Activated naive CD8-positive, alpha-beta T cell treated with anti-CD3 and anti-CD28 coated beads, Interleukin-2, amount 50 U/mL, for 24 hours (primary cell): ENCODE results near the gene PCDH19.
"Not testable (repeated sequence)": the region's sequence is repeated elsewhere in the genome, so short reads cannot be mapped to it uniquely, and the experiment has no call there.

ENCODE experiments used
- ATAC-seq: fragments of 150-1000 bp; cut with Tn5 transposase; one replicate; pipeline ENCODE4 v1.10.0; 2021
- DNase-seq: peaks from one replicate; pipeline ENCODE4 v3.0.0; 2021
- H3K27ac Mint-ChIP-seq: one replicate; pipeline ENCODE4 v1.8.0; 2021; ENCODE audit warnings: mild to moderate bottlenecking, mixed read lengths
- H3K27me3 Mint-ChIP-seq: one replicate; pipeline ENCODE4 v1.8.0; 2021; ENCODE audit warnings: mixed read lengths
- H3K36me3 Mint-ChIP-seq: one replicate; pipeline ENCODE4 v1.8.0; 2021; ENCODE audit warnings: low read depth, mixed read lengths
- H3K4me1 Mint-ChIP-seq: one replicate; pipeline ENCODE4 v1.8.0; 2021; ENCODE audit warnings: mixed read lengths
- H3K4me3 Mint-ChIP-seq: one replicate; pipeline ENCODE4 v1.8.0; 2021; ENCODE audit warnings: mild to moderate bottlenecking, moderate library complexity, mixed read lengths
- H3K9me3 Mint-ChIP-seq: one replicate; pipeline ENCODE4 v1.8.0; 2021; ENCODE audit warnings: mixed read lengths

Gene PCDH19, protein sequence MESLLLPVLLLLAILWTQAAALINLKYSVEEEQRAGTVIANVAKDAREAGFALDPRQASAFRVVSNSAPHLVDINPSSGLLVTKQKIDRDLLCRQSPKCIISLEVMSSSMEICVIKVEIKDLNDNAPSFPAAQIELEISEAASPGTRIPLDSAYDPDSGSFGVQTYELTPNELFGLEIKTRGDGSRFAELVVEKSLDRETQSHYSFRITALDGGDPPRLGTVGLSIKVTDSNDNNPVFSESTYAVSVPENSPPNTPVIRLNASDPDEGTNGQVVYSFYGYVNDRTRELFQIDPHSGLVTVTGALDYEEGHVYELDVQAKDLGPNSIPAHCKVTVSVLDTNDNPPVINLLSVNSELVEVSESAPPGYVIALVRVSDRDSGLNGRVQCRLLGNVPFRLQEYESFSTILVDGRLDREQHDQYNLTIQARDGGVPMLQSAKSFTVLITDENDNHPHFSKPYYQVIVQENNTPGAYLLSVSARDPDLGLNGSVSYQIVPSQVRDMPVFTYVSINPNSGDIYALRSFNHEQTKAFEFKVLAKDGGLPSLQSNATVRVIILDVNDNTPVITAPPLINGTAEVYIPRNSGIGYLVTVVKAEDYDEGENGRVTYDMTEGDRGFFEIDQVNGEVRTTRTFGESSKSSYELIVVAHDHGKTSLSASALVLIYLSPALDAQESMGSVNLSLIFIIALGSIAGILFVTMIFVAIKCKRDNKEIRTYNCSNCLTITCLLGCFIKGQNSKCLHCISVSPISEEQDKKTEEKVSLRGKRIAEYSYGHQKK (N-terminal part only)

DNA sequence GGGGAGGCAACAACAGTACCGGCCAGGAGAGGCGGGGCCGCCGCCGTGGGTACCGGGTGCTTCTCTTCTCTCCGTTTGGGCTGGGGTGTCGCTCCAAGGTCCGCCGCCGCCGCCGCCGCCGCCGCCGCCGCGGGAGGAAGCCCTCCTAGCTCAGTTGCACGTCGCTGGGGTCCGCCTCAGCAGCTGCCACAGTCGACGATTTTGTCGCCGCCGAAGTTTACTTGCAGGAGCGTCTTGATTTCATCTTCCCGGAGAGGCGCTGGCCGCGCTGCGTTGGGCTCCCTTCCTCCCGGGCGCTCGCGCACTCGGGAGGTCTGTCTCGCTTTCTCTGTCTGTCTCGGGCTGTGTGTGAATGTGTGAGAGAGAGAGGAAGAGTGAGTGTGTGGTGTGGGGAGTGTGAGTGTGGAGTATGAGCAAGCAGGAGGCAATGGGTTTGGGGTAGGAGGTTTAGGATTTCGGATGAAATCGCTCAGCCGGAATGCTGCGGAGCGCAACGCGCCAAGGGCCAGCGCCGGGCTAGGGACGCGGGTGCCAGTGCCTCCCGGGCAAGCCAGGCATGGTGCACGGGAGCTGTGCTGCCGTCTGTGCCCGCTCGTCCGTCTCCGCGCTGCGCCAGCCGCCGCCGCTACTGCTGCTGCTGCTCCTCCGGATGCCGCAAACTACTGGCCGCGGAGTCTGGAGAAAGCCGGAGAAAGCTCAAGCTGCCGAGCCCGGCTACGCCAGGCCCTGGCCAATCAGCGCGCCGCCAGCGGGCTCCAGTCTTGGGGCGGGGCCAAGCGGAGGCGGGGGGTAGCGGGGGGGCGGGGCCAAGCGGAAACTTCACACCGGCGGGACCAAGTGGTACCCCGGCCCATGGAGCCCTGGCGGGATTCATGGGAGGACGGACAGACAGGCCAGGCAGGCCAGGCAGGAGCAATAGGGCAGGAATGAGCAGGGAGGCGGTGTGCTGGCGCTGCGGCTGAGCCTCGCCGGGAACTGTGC is at the start of gene PCDH19:
PCDH19 (minus strand) TSS at position 664 of the 981 bp plus-strand sequence. CDS start 1,676 bp downstream, outside the sequence.
- no peaks in the 10 kb centered on the region for H3K9me3 Mint-ChIP-seq
- peaks cover 2% of the 10 kb centered on the region for H3K4me1 Mint-ChIP-seq
- no peak within 1 kb of the TSS for H3K27ac Mint-ChIP-seq
- H3K36me3 Mint-ChIP-seq, result no peaks in the 10 kb centered on the region
- DNase-seq (peak; percentile 18), ATAC-seq (peak; percentile 52)
- peaks cover 63% of the 10 kb centered on the region for H3K27me3 Mint-ChIP-seq
- H3K4me3 Mint-ChIP-seq, result peak within 1 kb of the TSS; percentile 62

DNA sequence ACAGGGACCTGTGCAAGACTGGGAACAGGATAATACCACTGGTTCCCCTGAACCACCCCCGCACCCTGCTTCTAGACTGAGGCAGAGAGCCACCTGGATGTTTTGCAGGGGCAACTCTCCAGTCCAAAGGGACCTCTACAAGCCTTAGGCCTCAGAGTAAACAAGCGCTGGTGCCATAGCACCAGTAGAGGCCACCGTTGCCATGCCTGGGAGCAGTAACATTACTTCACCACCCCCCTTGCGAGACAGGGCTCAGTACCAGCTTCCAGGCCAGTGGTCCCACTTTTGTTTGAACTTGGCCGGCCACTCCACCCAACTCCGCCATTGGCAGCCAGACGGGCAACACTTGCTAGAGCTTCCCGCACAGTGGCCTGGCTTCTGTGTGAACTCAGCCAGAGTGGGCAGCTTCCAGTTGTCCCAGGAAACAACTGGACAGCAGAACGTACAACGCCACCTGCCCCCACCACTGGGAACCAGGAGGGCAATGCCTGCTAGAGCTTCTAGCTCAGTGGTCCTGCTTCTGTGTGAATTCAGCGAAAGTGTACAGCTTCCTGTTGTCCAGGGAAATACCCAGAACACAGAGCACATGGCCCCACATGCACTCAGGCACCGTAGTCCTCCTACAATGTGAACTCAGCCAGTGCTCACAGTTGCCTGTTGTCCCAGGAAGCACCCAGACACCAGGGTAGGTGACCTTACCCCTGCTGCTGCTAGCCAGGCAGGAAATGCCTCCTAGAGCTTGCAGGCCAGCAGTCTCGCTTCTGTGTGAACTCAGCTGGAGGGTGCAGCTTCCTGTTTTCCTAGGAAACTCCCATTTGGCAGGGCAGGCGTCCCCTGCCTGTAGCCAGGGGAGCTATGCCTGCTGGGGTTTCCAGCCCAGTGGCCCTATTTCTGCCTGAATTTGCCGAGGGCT is 39.9 kb upstream of the PCDH19 start:
- H3K27ac Mint-ChIP-seq, result no peak overlapping the region
- no peaks in the 10 kb centered on the region for H3K9me3 Mint-ChIP-seq
- H3K36me3 Mint-ChIP-seq, result no peaks in the 10 kb centered on the region
- no peak for DNase-seq
- no peaks in the 10 kb centered on the region for H3K4me1 Mint-ChIP-seq
- no peak overlapping the region for H3K4me3 Mint-ChIP-seq
- peaks cover 4% of the 10 kb centered on the region for H3K27me3 Mint-ChIP-seq
- ATAC-seq, result no peak

DNA sequence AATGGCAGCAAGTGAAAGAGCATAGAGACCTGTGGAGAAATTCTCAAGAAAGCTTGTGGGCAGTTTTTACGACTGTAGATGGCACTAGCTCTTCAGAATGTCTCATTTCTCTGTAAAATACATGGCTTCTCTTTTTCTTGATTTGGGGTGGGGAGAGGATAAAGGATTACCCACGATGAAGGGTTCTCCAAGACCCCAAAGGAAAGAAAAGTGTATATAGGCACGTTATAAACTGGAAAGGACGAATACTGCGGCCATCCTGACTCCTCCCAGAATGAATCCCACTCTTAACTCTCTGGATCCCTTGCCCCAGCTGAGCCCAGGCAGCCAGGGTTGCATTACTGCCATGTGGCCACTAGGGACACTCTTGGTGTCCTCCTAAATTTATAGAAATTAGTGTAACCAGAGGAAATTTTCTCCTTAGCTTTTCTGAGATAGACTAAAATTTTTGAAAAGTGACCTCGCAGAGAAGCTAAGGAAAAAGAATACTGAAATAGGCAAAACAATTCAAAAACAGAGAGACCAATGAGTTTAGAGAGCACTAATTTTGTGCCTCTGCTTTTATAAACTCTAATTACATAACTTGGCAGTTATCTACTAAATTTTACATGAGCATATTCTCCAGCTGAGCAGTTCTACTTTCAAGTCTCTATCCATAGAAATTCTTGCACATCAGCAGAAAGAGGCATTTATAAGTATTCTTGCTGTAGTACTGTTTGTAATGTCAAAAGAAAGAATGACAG is 37.8 kb upstream of the PCDH19 start:
- no peak for ATAC-seq
- Mint-ChIP-seq H3K9me3 (no peaks in the 10 kb centered on the region), H3K4me3 (no peak overlapping the region), H3K27me3 (no peaks in the 10 kb centered on the region), H3K27ac (no peak overlapping the region), H3K36me3 (no peaks in the 10 kb centered on the region), H3K4me1 (no peaks in the 10 kb centered on the region)
- DNase-seq, result peak; percentile 3

- ATAC-seq (no peak), DNase-seq (no peak)
- Mint-ChIP-seq H3K27ac (no peak overlapping the region), H3K27me3 (no peaks in the 10 kb centered on the region), H3K9me3 (no peaks in the 10 kb centered on the region), H3K4me1 (no peaks in the 10 kb centered on the region), H3K36me3 (no peaks in the 10 kb centered on the region), H3K4me3 (no peak overlapping the region)
Observed at GRCh38 chrX:100445593-100445992, 35.5 kb upstream of the PCDH19 start.

DNA sequence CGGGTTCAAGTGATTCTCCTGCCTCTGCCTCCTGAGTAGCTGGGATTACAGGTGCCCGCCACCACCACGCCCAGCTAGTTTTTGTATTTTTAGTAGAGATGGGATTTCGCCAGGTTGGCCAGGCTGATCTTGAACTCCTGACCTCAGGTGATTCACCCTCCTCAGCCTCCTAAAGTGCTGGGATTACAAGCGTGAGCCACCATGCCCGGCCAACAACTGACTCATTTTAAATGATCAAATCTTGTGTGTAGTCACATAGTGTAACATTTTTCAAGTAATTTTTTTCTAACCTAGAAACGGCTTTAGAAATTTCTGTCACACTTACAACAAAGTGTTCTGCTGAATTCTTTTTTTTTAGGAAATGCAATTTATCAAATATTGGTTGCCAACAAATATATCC is 31.2 kb upstream of the PCDH19 start:
- not testable (repeated sequence) for H3K4me1 Mint-ChIP-seq, ATAC-seq, H3K27me3 Mint-ChIP-seq, DNase-seq, H3K36me3 Mint-ChIP-seq, H3K27ac Mint-ChIP-seq, H3K9me3 Mint-ChIP-seq, H3K4me3 Mint-ChIP-seq

DNA sequence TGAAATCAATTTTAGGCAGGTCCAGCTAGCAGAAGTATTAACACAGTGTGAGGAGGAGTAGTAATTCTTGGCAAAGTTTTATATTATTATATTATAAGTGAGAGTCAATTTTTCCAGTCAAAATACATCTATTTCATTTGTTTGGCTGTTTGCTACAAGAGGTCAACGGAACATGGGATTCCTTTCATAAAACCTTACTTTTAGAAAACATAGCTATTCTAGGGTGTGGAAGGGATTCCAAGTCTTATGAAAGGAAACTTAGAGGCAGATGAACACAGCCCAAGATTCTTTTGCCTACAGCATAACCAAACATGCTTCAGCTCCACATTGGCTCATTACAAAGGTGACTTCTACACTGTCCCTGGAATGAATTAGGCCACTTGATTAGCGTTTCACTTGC is 29.9 kb upstream of the PCDH19 start:
- Mint-ChIP-seq H3K9me3 (no peaks in the 10 kb centered on the region), H3K36me3 (no peaks in the 10 kb centered on the region), H3K4me3 (no peak overlapping the region), H3K4me1 (no peaks in the 10 kb centered on the region), H3K27ac (no peak overlapping the region), H3K27me3 (no peaks in the 10 kb centered on the region)
- no peak for DNase-seq
- ATAC-seq, result no peak

- DNase-seq (no peak), ATAC-seq (no peak)
- Mint-ChIP-seq H3K4me3 (no peak overlapping the region), H3K36me3 (no peaks in the 10 kb centered on the region), H3K9me3 (no peaks in the 10 kb centered on the region), H3K27ac (no peak overlapping the region), H3K4me1 (no peaks in the 10 kb centered on the region), H3K27me3 (no peaks in the 10 kb centered on the region)
Observed at GRCh38 chrX:100435726-100436125, 25.7 kb upstream of the PCDH19 start.

DNA sequence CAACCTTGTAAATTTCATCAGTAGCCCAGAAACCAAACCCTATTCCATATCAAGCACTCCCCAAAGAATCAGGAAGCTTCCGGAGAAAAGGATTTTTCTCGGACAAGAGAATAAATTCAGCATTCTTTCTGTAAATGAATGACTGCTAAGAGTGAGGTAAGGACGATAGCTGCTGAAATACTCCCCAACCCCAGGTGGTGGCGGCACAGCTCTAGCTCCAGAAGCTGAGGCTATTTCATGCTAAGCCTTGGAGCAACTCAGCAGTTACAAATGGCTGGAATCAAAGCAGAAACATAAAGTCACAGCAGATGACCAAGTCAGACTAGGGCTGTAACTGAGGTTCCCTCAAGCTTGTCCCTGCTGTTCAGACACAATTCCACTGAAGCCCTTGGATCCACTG is 13.9 kb upstream of the PCDH19 start:
- Mint-ChIP-seq H3K9me3 (no peaks in the 10 kb centered on the region), H3K4me1 (no peaks in the 10 kb centered on the region), H3K27ac (no peak overlapping the region), H3K36me3 (no peaks in the 10 kb centered on the region), H3K27me3 (peaks cover 1% of the 10 kb centered on the region), H3K4me3 (no peak overlapping the region)
- no peak for ATAC-seq
- no peak for DNase-seq

DNA sequence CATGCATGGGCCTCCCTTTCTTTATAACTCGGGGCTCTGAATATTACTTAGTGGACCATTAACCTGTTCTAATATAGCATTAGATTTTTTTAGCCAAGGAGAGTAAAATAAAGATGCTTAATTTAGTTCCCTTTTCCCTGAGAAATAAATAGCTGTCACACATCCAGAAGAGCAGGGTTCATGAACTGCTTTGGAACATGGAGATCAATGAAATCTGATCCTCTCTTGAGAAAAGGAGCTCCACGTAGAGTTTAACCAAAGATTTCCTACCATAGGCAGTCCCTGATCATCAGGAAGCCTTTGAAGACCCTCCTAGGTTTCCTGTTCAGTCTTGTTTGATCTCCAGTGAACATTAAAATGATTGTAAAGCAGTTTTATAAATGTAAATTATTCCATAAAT is 8.5 kb upstream of the PCDH19 start:
- Mint-ChIP-seq H3K4me1 (no peaks in the 10 kb centered on the region), H3K36me3 (no peaks in the 10 kb centered on the region), H3K27ac (no peak overlapping the region), H3K27me3 (peaks cover 10% of the 10 kb centered on the region), H3K4me3 (no peak overlapping the region), H3K9me3 (no peaks in the 10 kb centered on the region)
- DNase-seq (no peak), ATAC-seq (no peak)

DNA sequence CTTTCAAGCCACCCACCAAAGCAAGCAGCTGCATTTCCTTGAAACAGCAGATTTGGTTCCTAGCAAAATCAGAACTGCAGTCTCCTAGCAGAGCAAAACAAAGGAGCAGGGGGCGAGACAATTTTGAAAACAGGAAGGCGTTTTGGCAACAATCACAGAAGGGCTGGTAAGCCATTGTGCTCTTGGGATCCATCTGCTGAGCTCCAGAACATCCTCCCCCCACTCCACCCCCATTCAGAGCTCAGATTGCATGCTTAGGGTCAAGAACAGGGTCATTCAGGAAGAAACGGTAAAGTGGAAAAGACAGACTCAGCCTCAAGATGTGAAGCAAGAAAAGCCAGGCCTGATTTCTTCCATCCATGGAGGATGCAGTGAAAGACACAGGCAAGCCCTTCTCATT is 7.6 kb upstream of the PCDH19 start:
- Mint-ChIP-seq H3K4me1 (no peaks in the 10 kb centered on the region), H3K4me3 (no peak overlapping the region), H3K36me3 (no peaks in the 10 kb centered on the region), H3K27me3 (peaks cover 18% of the 10 kb centered on the region), H3K9me3 (no peaks in the 10 kb centered on the region), H3K27ac (no peak overlapping the region)
- ATAC-seq, result no peak
- DNase-seq, result no peak

DNA sequence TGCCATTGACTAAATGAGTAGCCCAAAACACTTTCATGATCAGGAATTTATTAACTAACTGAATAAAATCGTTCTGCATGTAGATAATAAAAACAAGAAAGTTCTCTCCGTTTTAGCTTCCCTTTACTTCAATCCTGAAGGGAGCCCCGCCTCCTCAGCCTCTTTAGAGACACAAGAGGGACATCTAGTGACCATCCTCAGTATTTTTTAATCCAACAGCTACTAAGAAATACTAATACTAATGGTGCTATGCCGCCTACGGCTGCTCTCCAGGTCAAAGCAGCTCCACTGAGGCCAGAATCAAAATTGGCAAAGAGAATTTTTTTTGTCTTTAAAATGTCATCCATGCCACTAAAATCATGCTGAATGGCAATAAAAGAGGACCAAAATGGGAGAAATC is 3.2 kb upstream of the PCDH19 start:
- H3K4me3 Mint-ChIP-seq, result no peak overlapping the region
- peaks cover 2% of the 10 kb centered on the region for H3K4me1 Mint-ChIP-seq
- peaks cover 39% of the 10 kb centered on the region for H3K27me3 Mint-ChIP-seq
- H3K27ac Mint-ChIP-seq, result no peak overlapping the region
- H3K36me3 Mint-ChIP-seq, result no peaks in the 10 kb centered on the region
- no peaks in the 10 kb centered on the region for H3K9me3 Mint-ChIP-seq
- ATAC-seq (no peak), DNase-seq (no peak)

GRCh38 chrX:100411802-100412715 is 2.0 kb upstream of the PCDH19 start:
- H3K4me3 Mint-ChIP-seq, result no peak overlapping the region
- H3K27ac Mint-ChIP-seq, result no peak overlapping the region
- no peaks in the 10 kb centered on the region for H3K36me3 Mint-ChIP-seq
- H3K4me1 Mint-ChIP-seq, result peaks cover 2% of the 10 kb centered on the region
- peaks cover 47% of the 10 kb centered on the region for H3K27me3 Mint-ChIP-seq
- ATAC-seq (no peak), DNase-seq (no peak)
- no peaks in the 10 kb centered on the region for H3K9me3 Mint-ChIP-seq
